ENCODE data around the gene HDAC7. TPM values are rescaled to one million over a fixed set of nuclear protein-coding genes. Genes with fewer than 3 reads are reported as not detected.

Gene HDAC7
- total and polyA plus RNA-seq, 2 experiments from 2014 or later, result 41.3 to 60.1 TPM

- TF ChIP-seq, protein P1, sequence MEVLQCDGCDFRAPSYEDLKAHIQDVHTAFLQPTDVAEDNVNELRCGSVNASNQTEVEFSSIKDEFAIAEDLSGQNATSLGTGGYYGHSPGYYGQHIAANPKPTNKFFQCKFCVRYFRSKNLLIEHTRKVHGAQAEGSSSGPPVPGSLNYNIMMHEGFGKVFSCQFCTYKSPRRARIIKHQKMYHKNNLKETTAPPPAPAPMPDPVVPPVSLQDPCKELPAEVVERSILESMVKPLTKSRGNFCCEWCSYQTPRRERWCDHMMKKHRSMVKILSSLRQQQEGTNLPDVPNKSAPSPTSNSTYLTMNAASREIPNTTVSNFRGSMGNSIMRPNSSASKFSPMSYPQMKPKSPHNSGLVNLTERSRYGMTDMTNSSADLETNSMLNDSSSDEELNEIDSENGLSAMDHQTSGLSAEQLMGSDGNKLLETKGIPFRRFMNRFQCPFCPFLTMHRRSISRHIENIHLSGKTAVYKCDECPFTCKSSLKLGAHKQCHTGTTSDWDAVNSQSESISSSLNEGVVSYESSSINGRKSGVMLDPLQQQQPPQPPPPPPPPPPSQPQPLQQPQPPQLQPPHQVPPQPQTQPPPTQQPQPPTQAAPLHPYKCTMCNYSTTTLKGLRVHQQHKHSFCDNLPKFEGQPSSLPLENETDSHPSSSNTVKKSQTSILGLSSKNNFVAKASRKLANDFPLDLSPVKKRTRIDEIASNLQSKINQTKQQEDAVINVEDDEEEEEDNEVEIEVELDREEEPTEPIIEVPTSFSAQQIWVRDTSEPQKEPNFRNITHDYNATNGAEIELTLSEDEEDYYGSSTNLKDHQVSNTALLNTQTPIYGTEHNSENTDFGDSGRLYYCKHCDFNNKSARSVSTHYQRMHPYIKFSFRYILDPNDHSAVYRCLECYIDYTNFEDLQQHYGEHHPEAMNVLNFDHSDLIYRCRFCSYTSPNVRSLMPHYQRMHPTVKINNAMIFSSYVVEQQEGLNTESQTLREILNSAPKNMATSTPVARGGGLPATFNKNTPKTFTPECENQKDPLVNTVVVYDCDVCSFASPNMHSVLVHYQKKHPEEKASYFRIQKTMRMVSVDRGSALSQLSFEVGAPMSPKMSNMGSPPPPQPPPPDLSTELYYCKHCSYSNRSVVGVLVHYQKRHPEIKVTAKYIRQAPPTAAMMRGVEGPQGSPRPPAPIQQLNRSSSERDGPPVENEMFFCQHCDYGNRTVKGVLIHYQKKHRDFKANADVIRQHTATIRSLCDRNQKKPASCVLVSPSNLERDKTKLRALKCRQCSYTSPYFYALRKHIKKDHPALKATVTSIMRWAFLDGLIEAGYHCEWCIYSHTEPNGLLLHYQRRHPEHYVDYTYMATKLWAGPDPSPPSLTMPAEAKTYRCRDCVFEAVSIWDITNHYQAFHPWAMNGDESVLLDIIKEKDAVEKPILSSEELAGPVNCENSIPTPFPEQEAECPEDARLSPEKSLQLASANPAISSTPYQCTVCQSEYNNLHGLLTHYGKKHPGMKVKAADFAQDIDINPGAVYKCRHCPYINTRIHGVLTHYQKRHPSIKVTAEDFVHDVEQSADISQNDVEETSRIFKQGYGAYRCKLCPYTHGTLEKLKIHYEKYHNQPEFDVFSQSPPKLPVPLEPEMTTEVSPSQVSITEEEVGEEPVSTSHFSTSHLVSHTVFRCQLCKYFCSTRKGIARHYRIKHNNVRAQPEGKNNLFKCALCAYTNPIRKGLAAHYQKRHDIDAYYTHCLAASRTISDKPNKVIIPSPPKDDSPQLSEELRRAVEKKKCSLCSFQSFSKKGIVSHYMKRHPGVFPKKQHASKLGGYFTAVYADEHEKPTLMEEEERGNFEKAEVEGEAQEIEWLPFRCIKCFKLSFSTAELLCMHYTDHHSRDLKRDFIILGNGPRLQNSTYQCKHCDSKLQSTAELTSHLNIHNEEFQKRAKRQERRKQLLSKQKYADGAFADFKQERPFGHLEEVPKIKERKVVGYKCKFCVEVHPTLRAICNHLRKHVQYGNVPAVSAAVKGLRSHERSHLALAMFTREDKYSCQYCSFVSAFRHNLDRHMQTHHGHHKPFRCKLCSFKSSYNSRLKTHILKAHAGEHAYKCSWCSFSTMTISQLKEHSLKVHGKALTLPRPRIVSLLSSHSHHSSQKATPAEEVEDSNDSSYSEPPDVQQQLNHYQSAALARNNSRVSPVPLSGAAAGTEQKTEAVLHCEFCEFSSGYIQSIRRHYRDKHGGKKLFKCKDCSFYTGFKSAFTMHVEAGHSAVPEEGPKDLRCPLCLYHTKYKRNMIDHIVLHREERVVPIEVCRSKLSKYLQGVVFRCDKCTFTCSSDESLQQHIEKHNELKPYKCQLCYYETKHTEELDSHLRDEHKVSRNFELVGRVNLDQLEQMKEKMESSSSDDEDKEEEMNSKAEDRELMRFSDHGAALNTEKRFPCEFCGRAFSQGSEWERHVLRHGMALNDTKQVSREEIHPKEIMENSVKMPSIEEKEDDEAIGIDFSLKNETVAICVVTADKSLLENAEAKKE (CRISPR knock-in tag; IDR thresholded peaks at IDR 0.05), result no peak
- TF ChIP-seq JUNB (IDR thresholded peaks at IDR 0.05; ENCODE audit: unreplicated experiment) (no peak), POLR2AphosphoS5 (IDR thresholded peaks at IDR 0.05; ENCODE audit: low read depth) (no peak), EZH2 (IDR thresholded peaks at IDR 0.05; ENCODE audit: low read depth, unreplicated experiment) (no peak), NANOG (IDR thresholded peaks at IDR 0.05; ENCODE audit: borderline replicate concordance) (no peak), ETS1 (IDR thresholded peaks at IDR 0.05) (no peak), CREB1 (CRISPR knock-in tag; IDR thresholded peaks at IDR 0.05; ENCODE audit: low read depth) (no peak), STAT1 (IDR thresholded peaks at IDR 0.05; ENCODE audit: unreplicated experiment) (no peak), ZNF114 (CRISPR knock-in tag; IDR thresholded peaks at IDR 0.05) (no peak)
- TF ChIP-seq, protein P2, sequence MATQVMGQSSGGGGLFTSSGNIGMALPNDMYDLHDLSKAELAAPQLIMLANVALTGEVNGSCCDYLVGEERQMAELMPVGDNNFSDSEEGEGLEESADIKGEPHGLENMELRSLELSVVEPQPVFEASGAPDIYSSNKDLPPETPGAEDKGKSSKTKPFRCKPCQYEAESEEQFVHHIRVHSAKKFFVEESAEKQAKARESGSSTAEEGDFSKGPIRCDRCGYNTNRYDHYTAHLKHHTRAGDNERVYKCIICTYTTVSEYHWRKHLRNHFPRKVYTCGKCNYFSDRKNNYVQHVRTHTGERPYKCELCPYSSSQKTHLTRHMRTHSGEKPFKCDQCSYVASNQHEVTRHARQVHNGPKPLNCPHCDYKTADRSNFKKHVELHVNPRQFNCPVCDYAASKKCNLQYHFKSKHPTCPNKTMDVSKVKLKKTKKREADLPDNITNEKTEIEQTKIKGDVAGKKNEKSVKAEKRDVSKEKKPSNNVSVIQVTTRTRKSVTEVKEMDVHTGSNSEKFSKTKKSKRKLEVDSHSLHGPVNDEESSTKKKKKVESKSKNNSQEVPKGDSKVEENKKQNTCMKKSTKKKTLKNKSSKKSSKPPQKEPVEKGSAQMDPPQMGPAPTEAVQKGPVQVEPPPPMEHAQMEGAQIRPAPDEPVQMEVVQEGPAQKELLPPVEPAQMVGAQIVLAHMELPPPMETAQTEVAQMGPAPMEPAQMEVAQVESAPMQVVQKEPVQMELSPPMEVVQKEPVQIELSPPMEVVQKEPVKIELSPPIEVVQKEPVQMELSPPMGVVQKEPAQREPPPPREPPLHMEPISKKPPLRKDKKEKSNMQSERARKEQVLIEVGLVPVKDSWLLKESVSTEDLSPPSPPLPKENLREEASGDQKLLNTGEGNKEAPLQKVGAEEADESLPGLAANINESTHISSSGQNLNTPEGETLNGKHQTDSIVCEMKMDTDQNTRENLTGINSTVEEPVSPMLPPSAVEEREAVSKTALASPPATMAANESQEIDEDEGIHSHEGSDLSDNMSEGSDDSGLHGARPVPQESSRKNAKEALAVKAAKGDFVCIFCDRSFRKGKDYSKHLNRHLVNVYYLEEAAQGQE (IDR thresholded peaks at IDR 0.05; ENCODE audit: unreplicated experiment), result no peak
Observed at GRCh38 chr12:47735649-47736048, 84.1 kb downstream of the HDAC7 start (continued).

All from GM23338 (cell line).